Stimulated activated CD4-positive, alpha-beta T cell treated with anti-CD3 and anti-CD28 coated beads, Interleukin-1b, Interleukin-23, amount 100 ng/mL, for 24 hours (primary cell): ENCODE results near the gene SAMD9L.
"Not testable (repeated sequence)": the region's sequence is repeated elsewhere in the genome, so short reads cannot be mapped to it uniquely, and the experiment has no call there.

ENCODE experiments used
- DNase-seq, 4 experiments: peaks; one replicate each; pipeline ENCODE4 v3.0.0-alpha.2; 2020; ENCODE audit warnings: low read depth in 4 of 4, low spot score in 1 of 4

SAMD9L gene

DNA sequence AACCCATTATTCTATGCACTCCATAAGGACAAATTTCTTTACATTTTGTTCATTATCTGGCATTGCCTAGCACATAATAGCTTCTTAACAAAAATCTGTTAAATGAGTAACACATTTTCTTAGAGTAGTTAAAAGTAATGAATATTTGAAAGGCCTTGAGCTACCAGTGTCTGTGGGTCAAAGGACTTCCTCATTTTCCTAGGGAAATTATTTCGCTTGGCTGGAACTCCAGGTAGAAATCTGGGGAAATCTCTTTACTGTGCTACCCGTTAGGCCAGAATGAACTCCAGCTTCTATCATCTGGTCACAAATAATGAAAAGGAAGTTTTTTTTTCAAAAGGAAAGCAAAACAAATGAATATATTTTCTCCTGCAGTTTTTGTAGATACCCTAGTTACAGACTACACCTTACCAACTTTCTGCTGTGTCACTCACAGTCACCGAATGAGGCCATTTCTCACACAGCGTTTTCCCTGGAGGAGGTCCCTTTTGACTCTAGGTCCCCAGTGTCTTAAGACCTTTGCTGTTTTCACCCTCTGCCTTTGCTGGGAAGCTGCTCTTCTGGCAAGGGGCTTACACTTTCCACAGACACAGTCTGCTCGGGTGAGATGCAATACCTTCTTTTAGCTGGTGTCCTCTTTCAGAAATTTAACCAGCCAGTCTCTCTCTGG is 1.6 kb downstream of the SAMD9L start:
- DNase-seq = no peak

DNA sequence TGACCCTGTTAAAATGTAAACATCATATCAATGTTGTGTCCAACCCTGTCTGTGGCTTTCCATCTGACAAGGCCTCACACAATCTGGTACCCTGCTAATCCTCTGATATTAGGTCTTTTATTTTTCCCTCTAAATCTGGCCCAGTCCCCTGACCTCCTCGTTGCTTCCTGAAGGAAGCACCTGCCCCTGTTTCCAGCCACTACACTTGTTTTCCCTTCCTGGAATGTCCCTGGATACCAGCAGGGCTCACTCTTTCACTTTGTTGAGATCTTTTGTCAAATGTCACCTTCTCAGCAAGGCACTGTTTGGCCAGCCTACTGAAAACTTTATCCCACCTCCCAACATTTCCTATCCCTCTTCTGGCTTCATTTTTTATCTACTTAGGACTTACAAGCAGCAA is 2.1 kb downstream of the SAMD9L start:
- DNase-seq = no peak

DNA sequence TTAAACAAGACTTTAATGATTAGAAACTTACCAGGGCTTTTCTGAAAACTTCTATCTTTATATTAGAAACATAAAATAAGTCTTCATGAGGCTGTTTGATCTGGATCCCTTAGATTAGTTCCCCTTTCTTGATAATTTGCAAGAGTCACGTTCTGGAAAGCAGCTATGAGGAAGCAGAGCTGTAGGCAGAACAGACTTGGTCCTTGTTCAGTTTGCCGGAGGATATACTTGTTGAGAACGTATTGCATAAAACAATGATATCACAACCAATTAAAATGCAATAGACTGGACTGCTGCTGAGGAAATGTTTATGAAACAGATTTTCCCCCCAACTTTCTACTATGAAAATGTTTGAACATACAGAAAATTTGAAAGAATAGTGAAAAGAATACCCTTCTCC is 2.8 kb downstream of the SAMD9L start:
- no peak for DNase-seq

DNA sequence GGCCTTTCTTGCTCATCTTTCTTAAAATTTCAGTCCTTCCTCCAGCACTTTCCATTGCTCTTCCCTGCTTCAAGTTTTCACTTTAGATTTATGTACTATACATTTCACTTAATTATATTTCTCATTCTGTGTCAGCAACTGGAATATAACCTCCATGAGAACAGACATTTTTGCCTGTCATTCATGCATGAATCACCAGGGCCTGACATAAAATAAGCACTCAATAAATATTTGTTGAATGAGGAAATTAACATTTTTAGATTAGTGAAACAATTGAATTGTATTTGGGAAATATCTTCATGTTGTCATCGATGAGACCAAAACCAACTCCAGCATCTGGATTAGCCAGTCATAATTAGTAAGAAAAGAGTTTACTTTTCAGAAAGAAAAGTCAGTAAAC is 6.1 kb downstream of the SAMD9L start:
- no peak for DNase-seq

DNA sequence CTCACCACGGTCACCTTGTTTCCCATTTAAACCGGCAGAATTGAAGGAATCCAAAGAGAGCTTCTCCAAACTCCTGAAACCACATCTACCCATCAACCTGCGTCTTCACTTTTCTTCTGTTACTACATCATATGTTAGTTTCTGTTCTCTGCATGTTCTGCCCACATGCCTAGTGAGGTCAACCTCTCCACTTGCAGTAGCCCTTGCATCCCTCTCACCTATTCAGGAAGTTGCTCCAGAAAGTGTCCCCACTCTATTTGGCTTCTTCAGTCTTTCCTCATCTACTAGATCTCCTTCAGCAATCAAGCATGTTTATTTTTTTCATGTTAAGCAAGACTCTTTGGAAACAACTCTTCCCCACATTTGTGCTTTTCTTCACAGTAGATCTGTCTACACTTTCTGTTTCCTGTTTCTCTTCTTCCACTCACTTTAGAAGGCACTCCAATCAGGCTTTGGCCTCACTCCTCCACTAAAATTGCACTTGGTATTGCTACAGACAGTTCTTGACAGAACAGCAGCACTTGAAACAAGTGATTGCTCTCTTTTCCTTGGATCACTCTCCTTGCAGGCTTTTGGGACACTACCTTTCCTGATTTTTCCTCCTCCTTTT is 7.5 kb downstream of the SAMD9L start:
- DNase-seq = no peak

DNA sequence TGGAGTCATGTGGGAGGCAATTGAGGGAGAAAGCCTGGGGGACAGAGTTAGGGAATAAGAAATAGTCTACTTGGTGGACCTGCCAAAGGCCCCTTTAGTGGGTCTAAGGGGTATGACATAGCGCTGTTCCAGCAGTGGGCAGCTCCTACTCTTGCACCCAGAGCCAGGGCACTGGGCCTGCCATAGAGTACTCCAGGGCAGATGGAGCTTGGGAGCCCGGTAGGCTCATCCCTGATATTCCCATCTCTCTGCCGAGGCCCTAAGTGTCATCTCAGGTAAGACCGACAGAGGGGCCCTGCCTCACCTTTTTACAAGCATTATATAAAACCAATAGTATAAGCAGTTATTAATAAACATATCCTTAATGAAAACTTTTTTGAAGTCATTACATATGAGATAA is 9.6 kb downstream of the SAMD9L start:
- no peak for DNase-seq

DNA sequence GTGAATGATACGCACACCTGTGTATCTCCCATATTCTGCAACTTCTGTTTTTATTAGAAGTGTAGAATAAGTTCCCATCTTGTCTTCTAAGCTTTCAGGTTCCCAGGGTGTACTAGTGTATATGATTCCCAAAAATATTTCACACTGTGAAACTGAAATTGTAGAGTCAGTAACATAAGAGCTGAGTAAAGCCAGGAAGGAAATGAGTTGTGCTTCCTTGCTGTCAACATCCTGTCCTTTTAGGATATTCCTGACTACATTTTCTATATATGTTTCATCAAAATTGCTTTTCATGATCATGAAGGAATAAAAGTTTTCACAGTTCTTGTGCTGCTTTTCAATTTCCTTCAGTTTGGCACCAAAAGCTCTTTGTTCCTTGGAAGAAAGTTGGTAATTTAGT is 15.2 kb downstream of the SAMD9L start:
- DNase-seq = no peak

DNA sequence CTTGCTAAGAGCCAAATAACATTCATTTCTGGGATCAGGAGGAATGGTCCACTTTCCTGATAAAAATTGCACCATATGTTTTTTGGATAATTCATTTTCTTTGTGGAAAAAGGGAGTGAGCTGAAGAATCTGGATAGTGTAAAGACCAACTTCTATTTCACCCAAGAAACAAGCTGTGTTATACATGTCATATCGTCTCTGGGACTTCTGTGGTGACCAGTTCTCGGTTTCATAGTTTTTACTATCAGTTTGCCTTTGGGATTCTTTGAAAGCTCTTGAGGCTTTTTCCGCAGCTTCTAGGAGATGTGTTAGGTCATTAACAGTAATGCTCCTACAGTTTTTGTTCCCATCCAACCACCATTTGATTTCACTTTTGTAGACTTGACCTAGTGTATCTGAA is 16.0 kb downstream of the SAMD9L start:
- no peak for DNase-seq

DNA sequence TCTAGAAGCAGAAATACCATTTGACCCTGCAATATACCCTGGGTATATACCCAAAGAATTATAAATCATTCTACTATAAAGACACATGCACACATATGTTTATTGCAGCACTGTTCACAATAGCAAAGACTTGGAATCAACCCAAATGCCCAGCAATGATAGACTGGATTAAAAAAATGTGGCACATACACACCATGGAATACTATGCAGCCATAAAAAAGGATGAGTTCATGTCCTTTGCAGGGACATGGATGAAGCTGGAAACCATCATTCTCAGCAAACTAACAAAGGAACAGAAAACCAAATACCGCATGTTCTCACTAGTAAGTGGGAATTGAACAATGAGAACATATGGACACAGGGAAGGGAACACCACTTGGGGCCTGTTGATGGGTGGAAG is 21.2 kb downstream of the SAMD9L start:
- DNase-seq = not testable (repeated sequence)

DNA sequence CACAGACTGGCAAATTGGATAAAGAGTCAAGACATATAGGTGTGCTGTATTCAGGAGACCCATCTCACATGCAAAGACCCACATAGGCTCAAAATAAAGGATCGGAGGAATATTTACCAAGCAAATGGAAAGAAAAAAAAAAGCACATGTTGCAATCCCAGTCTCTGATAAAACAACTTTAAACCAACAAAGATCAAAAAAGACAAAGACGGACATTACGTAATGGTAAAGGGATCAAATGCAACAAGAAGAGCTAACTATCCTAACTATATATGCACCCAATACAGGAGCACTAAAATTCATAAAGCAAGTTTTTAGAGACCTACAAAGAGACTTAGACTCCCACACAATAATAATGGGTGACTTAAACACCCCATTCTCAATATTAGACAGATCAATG is 24.7 kb downstream of the SAMD9L start:
- DNase-seq = not testable (repeated sequence)

DNA sequence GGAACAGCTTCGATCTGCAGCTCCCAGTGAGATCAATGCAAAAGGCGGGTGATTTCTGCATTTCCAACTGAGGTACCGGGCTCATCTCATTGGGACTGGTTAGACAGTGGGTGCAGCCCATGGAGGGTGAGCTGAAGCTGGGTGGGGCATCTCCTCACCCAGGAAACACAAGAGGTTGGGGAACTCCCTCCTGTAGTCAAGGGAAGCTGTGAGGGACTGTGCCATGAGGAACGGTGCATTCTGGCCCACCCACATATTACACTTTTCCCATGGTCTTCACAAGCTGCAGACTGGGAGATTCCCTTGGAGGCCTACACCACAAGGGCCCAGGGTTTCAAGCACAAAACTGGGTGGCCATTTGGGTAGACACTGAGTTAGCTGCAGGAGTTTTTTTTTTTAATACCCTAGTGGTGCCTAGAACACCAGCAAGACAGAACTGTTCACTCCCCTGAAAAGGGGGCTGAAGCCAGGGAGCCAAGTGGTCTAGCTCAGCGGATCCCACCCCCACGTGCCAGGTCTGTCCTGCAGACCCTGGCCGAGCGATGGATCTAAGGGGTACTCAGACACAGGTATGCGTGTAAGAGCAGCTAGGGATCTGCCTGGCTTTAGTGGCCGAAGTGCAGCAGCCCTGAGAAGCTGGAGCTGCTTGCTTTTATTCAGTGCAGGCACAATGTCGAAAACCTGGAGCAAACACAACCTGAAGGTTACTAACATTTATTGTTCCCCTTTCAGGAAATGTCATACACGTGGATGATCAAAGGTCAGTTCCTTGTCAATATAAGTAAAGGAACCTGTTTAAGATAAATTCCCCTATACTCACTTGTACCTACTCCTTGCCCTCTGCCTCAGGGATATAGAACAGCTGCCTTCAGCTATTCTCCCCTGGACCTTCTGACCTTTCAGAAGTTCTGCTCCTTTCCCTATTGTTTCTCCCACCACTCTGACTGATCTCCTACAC is 27.3 kb downstream of the SAMD9L start:
- no peak for DNase-seq

DNA sequence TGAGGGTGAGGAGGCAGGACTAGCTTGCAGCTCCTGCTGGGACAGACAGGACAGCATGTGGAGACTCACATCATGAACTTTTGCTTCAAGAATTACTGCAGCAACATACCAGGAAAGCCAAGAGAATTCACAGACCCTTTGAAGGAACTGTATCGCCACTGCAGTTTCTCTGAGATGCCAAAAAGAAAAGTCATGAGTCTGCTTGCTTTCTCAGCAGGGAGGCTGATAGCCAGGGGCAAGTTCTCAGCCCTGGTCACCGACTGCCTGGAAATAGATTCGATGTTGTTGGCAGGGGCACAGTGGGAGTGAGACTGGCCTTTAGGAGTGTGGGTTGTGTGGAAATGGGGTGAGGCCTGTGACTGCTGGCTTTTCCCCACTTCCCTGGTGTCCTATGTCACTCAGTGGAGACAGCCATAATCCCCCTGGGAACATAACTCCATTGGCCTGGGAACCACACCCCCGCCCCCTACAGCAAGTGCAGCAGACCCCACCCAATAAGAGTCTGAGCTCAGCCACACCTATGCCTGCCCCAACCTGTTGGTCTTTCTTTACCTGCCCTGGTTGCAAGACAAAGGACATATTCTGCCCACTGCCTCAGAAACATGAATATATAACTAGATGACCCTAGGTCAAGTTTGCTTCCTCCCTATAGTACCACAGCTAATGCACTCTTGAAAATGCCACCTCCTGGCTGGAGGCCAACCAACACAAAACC is 28.8 kb downstream of the SAMD9L start:
- DNase-seq = no peak

DNA sequence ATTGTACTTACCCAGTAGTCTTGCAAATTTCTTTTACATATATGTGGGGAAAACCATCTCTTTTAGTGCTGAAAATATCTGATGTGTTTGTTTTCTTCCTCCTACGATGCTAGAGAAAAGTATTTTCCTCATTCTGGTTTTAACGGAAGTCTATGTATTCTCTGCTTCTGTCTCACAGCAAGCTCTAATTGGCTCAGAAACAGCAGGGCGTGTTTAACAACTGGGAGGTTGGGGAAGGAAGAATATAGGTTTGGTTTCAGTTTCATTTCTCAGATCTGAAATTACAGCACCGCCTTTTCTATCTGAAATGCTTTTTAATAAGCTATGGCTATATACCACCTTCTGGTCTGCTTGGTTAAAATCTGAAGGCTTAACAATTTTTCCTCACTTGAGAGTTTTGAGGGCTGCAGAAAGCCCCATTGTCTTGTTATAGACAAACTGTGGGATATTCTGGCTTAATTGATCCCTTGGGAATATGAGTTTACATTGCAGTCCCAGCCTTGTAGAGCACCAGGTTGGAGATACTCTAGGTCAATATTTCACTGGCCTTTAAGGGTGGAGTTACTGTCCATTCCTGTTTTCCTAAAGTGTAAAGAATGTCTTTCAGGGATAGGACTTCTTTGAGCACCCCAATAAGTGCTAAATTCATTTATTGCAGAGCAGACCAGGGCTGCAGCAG is 30.2 kb downstream of the SAMD9L start, which contains the start of gene SAMD9:
Gene SAMD9 (minus strand): TSS at position 128 of the 679 bp plus-strand sequence. CDS start 11,882 bp downstream, outside the sequence.
- peak in 3 of 4 experiments; percentile 11 to 24 (median 17) for DNase-seq

DNA sequence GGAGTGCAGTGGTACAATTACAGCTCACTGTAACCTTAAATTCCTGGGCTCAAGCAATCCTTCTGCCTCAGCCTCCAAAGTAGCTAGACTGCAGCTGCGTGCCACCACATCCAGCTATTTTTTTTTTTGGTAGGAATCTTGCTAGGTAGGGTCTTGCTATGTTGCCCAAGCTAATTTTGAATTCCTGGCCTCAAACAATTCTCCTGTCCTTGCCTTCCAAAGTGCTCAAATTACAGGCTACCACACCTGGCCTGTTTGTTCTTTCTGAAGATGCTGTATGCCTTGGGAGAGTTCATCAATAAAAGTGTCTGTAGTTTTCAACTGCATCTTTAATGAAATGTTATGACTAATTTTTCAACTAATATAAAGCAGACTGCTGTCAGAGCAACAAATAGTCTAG is 30.9 kb downstream of the SAMD9L start:
- DNase-seq = no peak

DNA sequence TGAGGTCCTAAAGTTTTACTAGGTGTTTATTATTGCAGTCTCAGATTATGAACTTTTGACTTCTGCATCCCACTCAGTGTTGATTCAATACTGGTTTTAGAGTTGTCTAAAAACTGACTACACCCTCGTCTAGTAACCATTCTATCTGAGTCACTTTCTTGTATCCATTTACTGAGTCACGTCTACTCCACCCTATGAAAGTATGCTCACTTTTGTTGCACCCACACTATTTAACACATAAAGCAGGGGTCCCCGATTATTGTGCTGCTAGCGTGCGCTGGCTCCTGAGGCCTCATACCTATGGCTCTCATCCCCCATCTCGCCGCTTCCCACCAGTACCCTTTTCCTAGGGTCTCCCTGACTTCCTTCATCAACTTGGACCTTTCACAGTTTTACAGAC is 32.4 kb downstream of the SAMD9L start:
- DNase-seq = peak in 1 of 4 experiments; percentile 6

DNA sequence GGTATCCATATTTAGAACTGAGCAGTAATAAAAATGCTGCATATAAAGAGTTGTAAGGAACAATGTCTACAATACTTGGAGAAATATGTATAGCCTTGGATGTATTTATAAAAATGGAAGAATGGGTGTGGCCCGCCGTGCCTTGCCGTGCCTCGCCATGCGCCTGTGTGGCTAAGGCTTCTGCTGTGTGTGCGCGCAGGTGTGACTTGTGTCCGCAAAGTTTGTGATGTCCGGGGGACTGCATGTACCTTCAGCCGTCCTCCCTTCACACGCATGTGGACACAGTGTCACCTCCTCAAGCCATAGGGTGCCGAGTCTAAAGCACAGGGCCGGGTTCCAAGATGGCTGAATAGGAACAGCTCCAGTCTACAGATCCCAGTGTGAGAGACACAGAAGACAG is 40.2 kb downstream of the SAMD9L start:
- DNase-seq = no peak

DNA sequence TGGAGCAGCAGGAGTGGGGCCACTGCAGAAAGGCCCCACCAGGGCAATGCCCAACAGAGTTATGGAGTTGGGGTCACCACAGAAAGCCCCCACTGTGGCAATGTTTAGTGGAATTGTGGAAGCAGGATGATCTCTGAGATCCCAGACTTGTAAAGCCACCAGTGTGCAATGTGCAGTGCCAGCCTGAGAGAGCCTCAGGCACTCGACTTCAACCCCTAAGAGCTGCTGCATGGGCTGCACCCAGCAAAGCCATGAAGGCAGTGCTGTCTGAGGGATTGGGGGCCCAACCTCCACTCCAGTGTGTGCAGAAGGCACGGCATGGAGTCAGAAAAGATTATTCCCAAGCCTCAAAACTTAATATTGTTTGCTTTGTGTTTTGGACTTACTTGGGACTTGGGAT is 50.8 kb downstream of the SAMD9L start:
- DNase-seq = no peak

DNA sequence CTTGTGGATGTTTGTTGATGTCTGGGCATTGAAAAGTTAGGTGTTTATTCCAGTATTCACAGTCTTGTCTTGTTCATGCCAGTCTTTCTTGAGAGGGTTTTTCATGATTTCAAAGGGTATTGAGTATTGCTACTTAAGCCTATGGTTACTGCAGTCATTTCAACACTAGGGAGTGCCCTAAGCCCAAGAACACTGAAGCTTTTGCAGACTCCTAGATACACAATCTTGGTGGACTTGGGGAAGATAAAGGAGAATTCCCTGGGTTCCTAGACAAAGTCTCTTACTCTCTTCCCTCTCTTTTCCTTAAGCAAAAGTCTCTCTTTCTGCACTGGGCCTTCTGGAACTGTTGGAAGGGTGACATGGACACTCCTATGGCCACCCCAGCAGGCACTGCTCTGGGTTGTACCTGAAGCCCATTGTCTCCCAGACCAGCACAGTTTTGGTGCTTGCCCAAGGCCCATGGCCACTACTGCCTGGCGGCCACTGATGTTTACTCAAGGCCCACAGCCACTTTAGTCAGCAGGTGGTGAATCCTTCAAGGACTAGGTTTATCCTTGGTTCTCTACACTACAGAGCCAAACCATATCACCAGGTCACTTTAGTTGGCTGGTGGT is 55.3 kb downstream of the SAMD9L start:
- DNase-seq = no peak
